ENCODE results near the gene PLPP6. TPM values are rescaled to one million over a fixed set of nuclear protein-coding genes. Genes with fewer than 3 reads are reported as not detected.

PLPP6 gene
- 45.8 and 46.2 TPM in 2 replicates for polyA plus RNA-seq

GRCh38 chr9:4662108-4662988 is at the start of gene PLPP6:
Gene PLPP6 (plus strand): TSS chr9:4662294. CDS start chr9:4662376, 82 bp downstream.

GRCh38 chr9:4666042-4666699 is 4.1 kb downstream of the PLPP6 start, which contains the start of gene SPATA6L:
Gene SPATA6L (minus strand): TSS chr9:4666480. CDS start chr9:4666250, 230 bp downstream.

GRCh38 chr9:4679268-4680172 is 17.4 kb downstream of the PLPP6 start, which contains the start of gene CDC37L1:
Gene CDC37L1 (plus strand): TSS chr9:4679569. CDS start chr9:4679768, 199 bp downstream.

Other genes with a start within 250 kb of the PLPP6 start
- 5.2 and 10.8 TPM in 2 replicates for gene SLC1A1, start 171.8 kb upstream of the PLPP6 start, polyA plus RNA-seq
- 0.65 and 3.5 TPM in 2 replicates for gene SPATA6L, start 4.2 kb downstream of the PLPP6 start, polyA plus RNA-seq
- 35.0 and 35.7 TPM in 2 replicates for gene CDC37L1, start 17.3 kb downstream of the PLPP6 start, polyA plus RNA-seq
- gene AK3, start 78.9 kb downstream of the PLPP6 start, polyA plus RNA-seq = 25.7 and 35.6 TPM in 2 replicates
- gene RCL1, start 130.7 kb downstream of the PLPP6 start, polyA plus RNA-seq = 5.4 and 7.9 TPM in 2 replicates

All from Purkinje cell (primary cell).